ENCODE measurements around the gene DIAPH1.

GRCh38 chr5:141651728-141652105, 32.9 kb upstream of the DIAPH1 start:
- no peak for TF ChIP-seq CTCF (IDR thresholded peaks at IDR 0.05; ENCODE audit: low read depth, low read length)
- no peak for TF ChIP-seq POLR2A (IDR thresholded peaks at IDR 0.05; ENCODE audit: extremely low read depth, insufficient read length)
